ENCODE data around the gene PPP1R9A. TPM values are rescaled to one million over a fixed set of nuclear protein-coding genes. Genes with fewer than 3 reads are reported as not detected.

Gene PPP1R9A
- total and polyA plus RNA-seq, 10 of the 15 experiments (the other 5 are each of a cell fraction or from before 2014, with no cell fraction given): 0.04 to 0.12 TPM; not detected in 8

DNA sequence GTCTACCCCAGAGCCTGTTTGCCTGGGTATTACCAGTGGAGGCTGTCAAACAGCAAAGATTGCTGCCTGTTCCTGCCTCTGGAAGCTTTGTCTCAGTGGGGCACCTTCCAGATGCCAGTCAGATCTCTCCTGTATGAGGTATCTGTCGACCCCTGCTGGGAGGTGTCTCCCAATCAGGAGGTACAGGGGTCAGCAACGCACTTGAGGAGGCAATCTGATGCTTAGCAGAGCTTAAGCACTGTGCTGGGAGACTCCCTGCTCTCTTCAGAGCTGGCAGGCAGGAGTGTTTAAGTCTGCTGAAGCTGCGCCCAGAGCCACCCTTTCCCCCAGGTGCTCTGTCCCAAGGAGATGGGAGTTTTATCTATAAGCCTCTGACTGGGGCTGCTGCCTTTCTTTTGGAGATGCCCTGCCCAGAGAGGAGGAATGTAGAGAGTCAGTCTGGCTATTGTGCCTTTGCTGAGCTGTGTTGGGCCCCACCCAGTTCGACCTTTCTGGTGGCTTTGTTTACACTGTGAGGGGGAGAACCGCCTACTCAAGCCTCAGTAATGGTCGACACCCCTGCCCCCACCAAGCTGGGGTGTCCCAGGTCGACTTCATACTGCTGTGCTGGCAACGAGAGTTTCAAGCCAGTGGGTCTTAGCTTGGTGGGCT lies 62.2 kb downstream of the PPP1R9A start:
- CTCF ChIA-PET: no interaction called here
- intact Hi-C loops (cut with micrococcal nuclease; ENCODE audit: unreplicated experiment): no loop called here
- no peak for ATAC-seq
- TF ChIP-seq NR2C2 (IDR thresholded peaks at IDR 0.05; ENCODE audit: borderline replicate concordance, control insufficient read depth, insufficient read length, low read depth) (no peak), NFYA (IDR thresholded peaks at IDR 0.05; ENCODE audit: borderline replicate concordance, low read depth, low read length) (no peak), SIX5 (IDR thresholded peaks at IDR 0.05; ENCODE audit: low read depth, low read length, severe bottlenecking) (no peak), SRF (IDR thresholded peaks at IDR 0.05; ENCODE audit: low read depth in 2 of 2, low read length in 2 of 2) (no peak), KLF5 (IDR thresholded peaks at IDR 0.05; ENCODE audit: partially characterized antibody) (no peak), CREM (IDR thresholded peaks at IDR 0.05; ENCODE audit: low read depth) (no peak), CBFB (IDR thresholded peaks at IDR 0.05; ENCODE audit: low read depth) (no peak), ZSCAN29 (IDR thresholded peaks at IDR 0.05) (no peak), ATF7 (IDR thresholded peaks at IDR 0.05; ENCODE audit: low read depth) (no peak)
- TF ChIP-seq, protein P1, sequence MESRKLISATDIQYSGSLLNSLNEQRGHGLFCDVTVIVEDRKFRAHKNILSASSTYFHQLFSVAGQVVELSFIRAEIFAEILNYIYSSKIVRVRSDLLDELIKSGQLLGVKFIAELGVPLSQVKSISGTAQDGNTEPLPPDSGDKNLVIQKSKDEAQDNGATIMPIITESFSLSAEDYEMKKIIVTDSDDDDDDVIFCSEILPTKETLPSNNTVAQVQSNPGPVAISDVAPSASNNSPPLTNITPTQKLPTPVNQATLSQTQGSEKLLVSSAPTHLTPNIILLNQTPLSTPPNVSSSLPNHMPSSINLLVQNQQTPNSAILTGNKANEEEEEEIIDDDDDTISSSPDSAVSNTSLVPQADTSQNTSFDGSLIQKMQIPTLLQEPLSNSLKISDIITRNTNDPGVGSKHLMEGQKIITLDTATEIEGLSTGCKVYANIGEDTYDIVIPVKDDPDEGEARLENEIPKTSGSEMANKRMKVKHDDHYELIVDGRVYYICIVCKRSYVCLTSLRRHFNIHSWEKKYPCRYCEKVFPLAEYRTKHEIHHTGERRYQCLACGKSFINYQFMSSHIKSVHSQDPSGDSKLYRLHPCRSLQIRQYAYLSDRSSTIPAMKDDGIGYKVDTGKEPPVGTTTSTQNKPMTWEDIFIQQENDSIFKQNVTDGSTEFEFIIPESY (IDR thresholded peaks at IDR 0.05): no peak
- TF ChIP-seq, protein P2, sequence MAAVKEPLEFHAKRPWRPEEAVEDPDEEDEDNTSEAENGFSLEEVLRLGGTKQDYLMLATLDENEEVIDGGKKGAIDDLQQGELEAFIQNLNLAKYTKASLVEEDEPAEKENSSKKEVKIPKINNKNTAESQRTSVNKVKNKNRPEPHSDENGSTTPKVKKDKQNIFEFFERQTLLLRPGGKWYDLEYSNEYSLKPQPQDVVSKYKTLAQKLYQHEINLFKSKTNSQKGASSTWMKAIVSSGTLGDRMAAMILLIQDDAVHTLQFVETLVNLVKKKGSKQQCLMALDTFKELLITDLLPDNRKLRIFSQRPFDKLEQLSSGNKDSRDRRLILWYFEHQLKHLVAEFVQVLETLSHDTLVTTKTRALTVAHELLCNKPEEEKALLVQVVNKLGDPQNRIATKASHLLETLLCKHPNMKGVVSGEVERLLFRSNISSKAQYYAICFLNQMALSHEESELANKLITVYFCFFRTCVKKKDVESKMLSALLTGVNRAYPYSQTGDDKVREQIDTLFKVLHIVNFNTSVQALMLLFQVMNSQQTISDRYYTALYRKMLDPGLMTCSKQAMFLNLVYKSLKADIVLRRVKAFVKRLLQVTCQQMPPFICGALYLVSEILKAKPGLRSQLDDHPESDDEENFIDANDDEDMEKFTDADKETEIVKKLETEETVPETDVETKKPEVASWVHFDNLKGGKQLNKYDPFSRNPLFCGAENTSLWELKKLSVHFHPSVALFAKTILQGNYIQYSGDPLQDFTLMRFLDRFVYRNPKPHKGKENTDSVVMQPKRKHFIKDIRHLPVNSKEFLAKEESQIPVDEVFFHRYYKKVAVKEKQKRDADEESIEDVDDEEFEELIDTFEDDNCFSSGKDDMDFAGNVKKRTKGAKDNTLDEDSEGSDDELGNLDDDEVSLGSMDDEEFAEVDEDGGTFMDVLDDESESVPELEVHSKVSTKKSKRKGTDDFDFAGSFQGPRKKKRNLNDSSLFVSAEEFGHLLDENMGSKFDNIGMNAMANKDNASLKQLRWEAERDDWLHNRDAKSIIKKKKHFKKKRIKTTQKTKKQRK (IDR thresholded peaks at IDR 0.05; ENCODE audit: low read depth, low read length): no peak
- TF ChIP-seq, protein P3, sequence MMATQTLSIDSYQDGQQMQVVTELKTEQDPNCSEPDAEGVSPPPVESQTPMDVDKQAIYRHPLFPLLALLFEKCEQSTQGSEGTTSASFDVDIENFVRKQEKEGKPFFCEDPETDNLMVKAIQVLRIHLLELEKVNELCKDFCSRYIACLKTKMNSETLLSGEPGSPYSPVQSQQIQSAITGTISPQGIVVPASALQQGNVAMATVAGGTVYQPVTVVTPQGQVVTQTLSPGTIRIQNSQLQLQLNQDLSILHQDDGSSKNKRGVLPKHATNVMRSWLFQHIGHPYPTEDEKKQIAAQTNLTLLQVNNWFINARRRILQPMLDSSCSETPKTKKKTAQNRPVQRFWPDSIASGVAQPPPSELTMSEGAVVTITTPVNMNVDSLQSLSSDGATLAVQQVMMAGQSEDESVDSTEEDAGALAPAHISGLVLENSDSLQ (IDR thresholded peaks at IDR 0.05): no peak
- TF ChIP-seq, protein P4, sequence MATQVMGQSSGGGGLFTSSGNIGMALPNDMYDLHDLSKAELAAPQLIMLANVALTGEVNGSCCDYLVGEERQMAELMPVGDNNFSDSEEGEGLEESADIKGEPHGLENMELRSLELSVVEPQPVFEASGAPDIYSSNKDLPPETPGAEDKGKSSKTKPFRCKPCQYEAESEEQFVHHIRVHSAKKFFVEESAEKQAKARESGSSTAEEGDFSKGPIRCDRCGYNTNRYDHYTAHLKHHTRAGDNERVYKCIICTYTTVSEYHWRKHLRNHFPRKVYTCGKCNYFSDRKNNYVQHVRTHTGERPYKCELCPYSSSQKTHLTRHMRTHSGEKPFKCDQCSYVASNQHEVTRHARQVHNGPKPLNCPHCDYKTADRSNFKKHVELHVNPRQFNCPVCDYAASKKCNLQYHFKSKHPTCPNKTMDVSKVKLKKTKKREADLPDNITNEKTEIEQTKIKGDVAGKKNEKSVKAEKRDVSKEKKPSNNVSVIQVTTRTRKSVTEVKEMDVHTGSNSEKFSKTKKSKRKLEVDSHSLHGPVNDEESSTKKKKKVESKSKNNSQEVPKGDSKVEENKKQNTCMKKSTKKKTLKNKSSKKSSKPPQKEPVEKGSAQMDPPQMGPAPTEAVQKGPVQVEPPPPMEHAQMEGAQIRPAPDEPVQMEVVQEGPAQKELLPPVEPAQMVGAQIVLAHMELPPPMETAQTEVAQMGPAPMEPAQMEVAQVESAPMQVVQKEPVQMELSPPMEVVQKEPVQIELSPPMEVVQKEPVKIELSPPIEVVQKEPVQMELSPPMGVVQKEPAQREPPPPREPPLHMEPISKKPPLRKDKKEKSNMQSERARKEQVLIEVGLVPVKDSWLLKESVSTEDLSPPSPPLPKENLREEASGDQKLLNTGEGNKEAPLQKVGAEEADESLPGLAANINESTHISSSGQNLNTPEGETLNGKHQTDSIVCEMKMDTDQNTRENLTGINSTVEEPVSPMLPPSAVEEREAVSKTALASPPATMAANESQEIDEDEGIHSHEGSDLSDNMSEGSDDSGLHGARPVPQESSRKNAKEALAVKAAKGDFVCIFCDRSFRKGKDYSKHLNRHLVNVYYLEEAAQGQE (IDR thresholded peaks at IDR 0.05; ENCODE audit: low read depth, low read length): no peak

More for the DNA sequence above, 62.2 kb downstream of the PPP1R9A start:
- DNase-seq (ENCODE audit: low read depth, low spot score) (no peak), FAIRE-seq (no peak)
- Histone ChIP-seq H3K9me3 (replicated peaks; ENCODE audit: control insufficient read depth, insufficient read depth, low read length) (no peaks in the 10 kb centered on the region), H2AFZ (ENCODE audit: control insufficient read depth, low read depth, low read length) (no peak overlapping the region), H3K27ac (ENCODE audit: control insufficient read depth, insufficient read depth) (no peak overlapping the region), H3K79me2 (ENCODE audit: control insufficient read depth, insufficient read depth, low read length) (no peaks in the 10 kb centered on the region), H3K4me3 (no peak overlapping the region), H4K20me1 (ENCODE audit: control insufficient read depth, insufficient read depth) (no peaks in the 10 kb centered on the region), H3K36me3 (ENCODE audit: control insufficient read depth in 2 of 2, insufficient read depth in 2 of 2, low read length in 1 of 2) (no peaks in the 10 kb centered on the region), H3K4me1 (ENCODE audit: control insufficient read depth, insufficient read depth, low read length) (no peaks in the 10 kb centered on the region), H3K27me3 (replicated peaks in 1 of 2; ENCODE audit: control insufficient read depth in 2 of 2, insufficient read depth in 2 of 2, low read length in 1 of 2) (no peaks in the 10 kb centered on the region), H3K4me2 (ENCODE audit: control insufficient read depth, insufficient read depth) (no peak overlapping the region), H3K9ac (ENCODE audit: control insufficient read depth, insufficient read depth, low read length) (no peak overlapping the region)
- SMC1A ChIA-PET (ENCODE audit: uncharacterized antibody, unreplicated experiment): no interaction called here
- POLR2A ChIA-PET: no interaction called here
- in situ Hi-C loops (cut with MboI): no loop called here
- no TSS peak for BruUV-seq (replicated peaks)
- 3% methylated on average over 8 of the region's 8 CpGs for WGBS (ENCODE audit: insufficient coverage, insufficient replicate concordance, low lambda C conversion rate, missing lambda C conversion rate)
- RAD21 ChIA-PET (ENCODE audit: unreplicated experiment): no interaction called here

Measured in GM12878 (cell line).